ENCODE measurements around the gene KIF6. TPM values are rescaled to one million over a fixed set of nuclear protein-coding genes. Genes with fewer than 3 reads are reported as not detected.

The KIF6 gene
- 0.15 to 0.34 TPM (median 0.23 TPM) in 5 replicates for total RNA-seq (2022; extraction: Qiagen RNA extraction)

GRCh38 chr6:39724787-39725631 lies at the start of gene KIF6:
KIF6 (minus strand) TSS chr6:39725408; CDS start chr6:39725310, 98 bp downstream.

GRCh38 chr6:39322306-39322850 lies 402.8 kb downstream of the KIF6 start, which contains the start of gene KCNK16:
KCNK16 (minus strand) TSS chr6:39322702; CDS start chr6:39322540, 162 bp downstream.

GRCh38 chr6:39314273-39314795 lies 410.9 kb downstream of the KIF6 start, which contains the start of gene KCNK17:
KCNK17 (minus strand) TSS chr6:39314419; CDS start chr6:39314320, 99 bp downstream.

Other genes with a start within 250 kb of the KIF6 start
- 0.13 to 0.25 TPM (median 0.21 TPM) in 5 replicates for gene DAAM2, start 67.0 kb upstream of the KIF6 start, total RNA-seq (2022; extraction: Qiagen RNA extraction)
- 2.0 to 3.3 TPM (median 2.7 TPM) in 5 replicates for gene MOCS1, start 209.1 kb upstream of the KIF6 start, total RNA-seq (2022; extraction: Qiagen RNA extraction)

Data from A549 treated with dexamethasone at 1 μM for 4 hours (cell line).